ENCODE data around the gene ADAMTSL5.

The ADAMTSL5 gene

GRCh38 chr19:1457892-1458291 lies 54.9 kb downstream of the ADAMTSL5 start:
- no peak overlapping the region for H3K4me3 ChIP-seq (ENCODE audit: low read depth, low read length)
- TF ChIP-seq CTCF (IDR thresholded peaks at IDR 0.05; ENCODE audit: low read depth, low read length, missing control alignments): no peak
- no peak for DNase-seq (ENCODE audit: low read depth)

- no peak overlapping the region for H3K4me3 ChIP-seq (ENCODE audit: low read depth, low read length)
- no peak for TF ChIP-seq CTCF (IDR thresholded peaks at IDR 0.05; ENCODE audit: low read depth, low read length, missing control alignments)
- no peak for DNase-seq (ENCODE audit: low read depth)
Measured at GRCh38 chr19:1457031-1457739, 55.6 kb downstream of the ADAMTSL5 start.

GRCh38 chr19:1456121-1456900 lies 56.5 kb downstream of the ADAMTSL5 start:
- no peak overlapping the region for H3K4me3 ChIP-seq (ENCODE audit: low read depth, low read length)
- TF ChIP-seq CTCF (IDR thresholded peaks at IDR 0.05; ENCODE audit: low read depth, low read length, missing control alignments): no peak
- DNase-seq (ENCODE audit: low read depth): no peak

GRCh38 chr19:1455336-1456120 lies 57.3 kb downstream of the ADAMTSL5 start:
- DNase-seq (ENCODE audit: low read depth): no peak
- TF ChIP-seq CTCF (IDR thresholded peaks at IDR 0.05; ENCODE audit: low read depth, low read length, missing control alignments): no peak
- H3K4me3 ChIP-seq (ENCODE audit: low read depth, low read length): no peak overlapping the region

Data from GM12864 (cell line).